ENCODE data around the gene DEDD. TPM values are rescaled to one million over a fixed set of nuclear protein-coding genes. Genes with fewer than 3 reads are reported as not detected.

Gene DEDD
- total and polyA plus RNA-seq, 2 of the 4 experiments (the other 2 are of a cell fraction): 40.2 to 47.9 TPM

DNA sequence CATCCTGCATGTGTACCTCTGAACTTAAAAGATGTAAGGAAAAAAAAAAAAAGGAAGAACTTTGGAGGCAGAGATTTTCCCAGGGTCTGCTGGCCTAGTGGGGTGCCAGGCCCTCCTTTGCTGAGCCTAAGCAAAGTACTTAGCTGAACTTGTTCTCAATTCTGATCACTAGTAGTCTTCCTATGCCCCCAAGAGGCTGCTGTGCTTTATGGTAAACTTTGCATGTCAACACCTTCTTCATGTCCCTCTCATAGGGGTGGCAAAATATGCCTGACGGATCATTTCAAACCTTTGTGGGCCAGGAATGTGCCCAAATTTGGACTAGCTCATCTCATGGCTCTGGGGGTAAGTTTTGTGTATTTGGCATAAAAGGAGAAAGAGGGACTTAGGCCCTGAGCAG, 25.4 kb upstream of the DEDD start (continued):
- TF ChIP-seq, protein P1, sequence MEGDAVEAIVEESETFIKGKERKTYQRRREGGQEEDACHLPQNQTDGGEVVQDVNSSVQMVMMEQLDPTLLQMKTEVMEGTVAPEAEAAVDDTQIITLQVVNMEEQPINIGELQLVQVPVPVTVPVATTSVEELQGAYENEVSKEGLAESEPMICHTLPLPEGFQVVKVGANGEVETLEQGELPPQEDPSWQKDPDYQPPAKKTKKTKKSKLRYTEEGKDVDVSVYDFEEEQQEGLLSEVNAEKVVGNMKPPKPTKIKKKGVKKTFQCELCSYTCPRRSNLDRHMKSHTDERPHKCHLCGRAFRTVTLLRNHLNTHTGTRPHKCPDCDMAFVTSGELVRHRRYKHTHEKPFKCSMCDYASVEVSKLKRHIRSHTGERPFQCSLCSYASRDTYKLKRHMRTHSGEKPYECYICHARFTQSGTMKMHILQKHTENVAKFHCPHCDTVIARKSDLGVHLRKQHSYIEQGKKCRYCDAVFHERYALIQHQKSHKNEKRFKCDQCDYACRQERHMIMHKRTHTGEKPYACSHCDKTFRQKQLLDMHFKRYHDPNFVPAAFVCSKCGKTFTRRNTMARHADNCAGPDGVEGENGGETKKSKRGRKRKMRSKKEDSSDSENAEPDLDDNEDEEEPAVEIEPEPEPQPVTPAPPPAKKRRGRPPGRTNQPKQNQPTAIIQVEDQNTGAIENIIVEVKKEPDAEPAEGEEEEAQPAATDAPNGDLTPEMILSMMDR (conservative IDR thresholded peaks at IDR 0.05; ENCODE audit: low read depth, low read length): no peak
- TF ChIP-seq FOS (IDR thresholded peaks at IDR 0.05; ENCODE audit: low read depth, low read length): no peak

DNA sequence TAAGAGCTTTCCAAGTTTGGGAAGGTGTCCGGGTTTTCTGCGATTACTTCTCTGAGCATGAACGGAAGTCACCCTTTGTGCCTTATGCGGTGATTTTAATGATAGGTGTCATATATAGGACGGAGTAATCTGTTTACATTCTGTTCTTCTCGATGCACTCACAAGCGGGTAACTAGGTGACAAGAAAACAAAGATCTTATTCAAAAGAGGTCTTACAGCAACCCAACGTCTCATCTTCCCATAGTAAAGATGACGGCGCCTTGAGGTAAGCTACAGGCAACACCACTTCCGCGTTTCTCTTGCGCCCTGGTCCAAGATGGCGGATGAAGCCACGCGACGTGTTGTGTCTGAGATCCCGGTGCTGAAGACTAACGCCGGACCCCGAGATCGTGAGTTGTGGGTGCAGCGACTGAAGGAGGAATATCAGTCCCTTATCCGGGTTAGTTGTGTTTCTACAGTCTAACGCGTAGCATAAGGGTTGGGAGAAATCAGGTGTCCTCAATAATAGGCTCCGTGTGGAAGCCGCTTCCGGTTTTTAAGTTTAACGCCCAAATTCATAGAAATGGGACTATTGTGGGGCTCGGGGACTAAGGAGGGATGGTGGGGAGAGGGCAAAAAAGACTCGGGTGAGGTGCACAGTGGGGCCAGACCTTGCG, 21.3 kb upstream of the DEDD start, which contains the start of gene UFC1:
Gene UFC1, plus strand, starts transcription at position 297 of the 656 bp plus-strand sequence. Its CDS starts 20 bp downstream, at position 317.
- H2BK15ac ChIP-seq (ENCODE audit: low read depth, low read length): peak within 1 kb of the TSS; percentile 88
- H4K91ac ChIP-seq (ENCODE audit: insufficient read depth, low read depth, low read length): peak within 1 kb of the TSS; percentile 99
- peak within 1 kb of the TSS; percentile 100 for H3K14ac ChIP-seq (replicated peaks; ENCODE audit: low read depth, low read length)
- peak within 1 kb of the TSS; percentile 79 for H2AK5ac ChIP-seq (ENCODE audit: low read depth, low read length)
- peak within 1 kb of the TSS; percentile 97 for H2AK9ac ChIP-seq (replicated peaks; ENCODE audit: low read depth, low read length, poor library complexity)
- H3K9me1 ChIP-seq (ENCODE audit: insufficient read depth, low read length): peaks cover 9% of the 10 kb centered on the region
- peak within 1 kb of the TSS; percentile 98 for H4K5ac ChIP-seq (ENCODE audit: low read depth, low read length)
- H3K27ac ChIP-seq (ENCODE audit: insufficient read depth, low read length): peak within 1 kb of the TSS; percentile 95
- H3K18ac ChIP-seq (ENCODE audit: low read depth, low read length): peak within 1 kb of the TSS; percentile 97
- H3K9me3 ChIP-seq (ENCODE audit: control insufficient read depth, insufficient read depth, low read length): no peaks in the 10 kb centered on the region
- peak within 1 kb of the TSS; percentile 98 for H2AFZ ChIP-seq (replicated peaks; ENCODE audit: low read length, poor library complexity)
- H3K56ac ChIP-seq (ENCODE audit: extremely low read depth, insufficient read depth, low read length): peak within 1 kb of the TSS; percentile 99
- intact Hi-C loops (cut with micrococcal nuclease): no loop called here
- peaks cover 10 to 23% of the 10 kb centered on the region in 2 experiments; a peak in 3 of 4 replicates for H3K79me1 ChIP-seq (ENCODE audit: low read depth in 1 of 2, low read length in 2 of 2)
- peak within 1 kb of the TSS; percentile 99 for H3K23ac ChIP-seq (ENCODE audit: low read depth, low read length)
- peaks cover 1% of the 10 kb centered on the region; the same call in 1 of the 2 replicates for H3K4me1 ChIP-seq (ENCODE audit: control insufficient read depth, insufficient read depth, low read length)
- peak within 1 kb of the TSS; percentile 76 for H3K4me3 ChIP-seq (ENCODE audit: insufficient read depth, low read depth, low read length)
- BruUV-seq (replicated peaks): no TSS peak
- in situ Hi-C loops (cut with MboI; ENCODE audit: low sequenced_read_pairs): no loop called here
- peaks cover 12% of the 10 kb centered on the region for H3K36me3 ChIP-seq (ENCODE audit: control insufficient read depth, insufficient read depth, low read length)
- H3K4ac ChIP-seq (ENCODE audit: low read depth, low read length): peak within 1 kb of the TSS; percentile 100
- WGBS, 2 experiments (ENCODE audit: extremely low coverage in 2 of 2, insufficient read length in 1 of 2): 0% methylated on average over 9 of the region's 33 CpGs; no CpG with 5 or more reads in 1 of the 2 experiments
- ChIA-PET POLR2A (ENCODE audit: unreplicated experiment) (interaction anchor here (1.3 kb wide), 1 partner anchor 13 kb away, joined by 5 read pairs; no protein-coding TSS in a partner anchor), CTCF (interaction anchor here (0.7 kb wide), 1 partner anchor 1857 kb away, joined by 3 read pairs; no protein-coding TSS in a partner anchor)
- peak within 1 kb of the TSS; percentile 95 for H2BK20ac ChIP-seq (ENCODE audit: low read depth, low read length)
- peak; percentile 98 for ATAC-seq (ENCODE audit: low read depth)
- H4K20me1 ChIP-seq (ENCODE audit: insufficient read depth, low read length): no peaks in the 10 kb centered on the region
- H3K4me2 ChIP-seq (ENCODE audit: low read depth, low read length): peak within 1 kb of the TSS; percentile 90
- peak within 1 kb of the TSS; percentile 63 to 100 for H4K8ac ChIP-seq (ENCODE audit: low read depth in 2 of 2, low read length in 2 of 2)
- DNase-seq: peak; percentile 92
- dilution Hi-C loops (cut with HindIII; ENCODE audit: low sequenced_read_pairs, unreplicated experiment): no loop called here
- H2BK120ac ChIP-seq (ENCODE audit: low read depth, low read length): peak within 1 kb of the TSS; percentile 99
- no peaks in the 10 kb centered on the region for H3K27me3 ChIP-seq (ENCODE audit: control insufficient read depth, insufficient read depth, low read length)
- peak within 1 kb of the TSS; percentile 99 for H3K9ac ChIP-seq (ENCODE audit: low read depth, low read length)
- H2BK5ac ChIP-seq (ENCODE audit: low read depth, low read length, poor library complexity, severe bottlenecking): peak within 1 kb of the TSS; percentile 97
- TF ChIP-seq RAD21 (IDR thresholded peaks at IDR 0.05; ENCODE audit: low read length) (no peak), MAZ (IDR thresholded peaks at IDR 0.05; ENCODE audit: borderline replicate concordance, low read depth, low read length) (no peak), CEBPB (IDR thresholded peaks at IDR 0.05; ENCODE audit: low read depth, low read length) (peak; percentile 43; the same call in 1 of the 2 replicates), POLR2A (IDR thresholded peaks at IDR 0.05; ENCODE audit: low read depth, low read length) (peak; percentile 93), CHD1 (IDR thresholded peaks at IDR 0.05; ENCODE audit: low read depth, low read length) (no peak), NFE2L2 (IDR thresholded peaks at IDR 0.05; ENCODE audit: low read depth, low read length) (no peak), RCOR1 (IDR thresholded peaks at IDR 0.05; ENCODE audit: insufficient replicate concordance, low read length) (no peak), RFX5 (IDR thresholded peaks at IDR 0.05; ENCODE audit: low read depth, low read length) (no peak), BHLHE40 (IDR thresholded peaks at IDR 0.05; ENCODE audit: low read depth, low read length) (0 out of 2 replicates have a peak, but pooled peaks have one; percentile 10), FOS (IDR thresholded peaks at IDR 0.05; ENCODE audit: low read depth, low read length) (no peak), MAFK (IDR thresholded peaks at IDR 0.05; ENCODE audit: low read depth, low read length) (no peak)
- TF ChIP-seq, protein P2, sequence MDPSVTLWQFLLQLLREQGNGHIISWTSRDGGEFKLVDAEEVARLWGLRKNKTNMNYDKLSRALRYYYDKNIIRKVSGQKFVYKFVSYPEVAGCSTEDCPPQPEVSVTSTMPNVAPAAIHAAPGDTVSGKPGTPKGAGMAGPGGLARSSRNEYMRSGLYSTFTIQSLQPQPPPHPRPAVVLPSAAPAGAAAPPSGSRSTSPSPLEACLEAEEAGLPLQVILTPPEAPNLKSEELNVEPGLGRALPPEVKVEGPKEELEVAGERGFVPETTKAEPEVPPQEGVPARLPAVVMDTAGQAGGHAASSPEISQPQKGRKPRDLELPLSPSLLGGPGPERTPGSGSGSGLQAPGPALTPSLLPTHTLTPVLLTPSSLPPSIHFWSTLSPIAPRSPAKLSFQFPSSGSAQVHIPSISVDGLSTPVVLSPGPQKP (IDR thresholded peaks at IDR 0.05; ENCODE audit: borderline replicate concordance, low read depth, low read length): no peak
